Measurements from ENCODE around the gene PTPN4. TPM values are rescaled to one million over a fixed set of nuclear protein-coding genes. Genes with fewer than 3 reads are reported as not detected.

PTPN4 gene
- total RNA-seq, 2 donors from 2014 or later: 12.2 to 21.1 TPM

DNA sequence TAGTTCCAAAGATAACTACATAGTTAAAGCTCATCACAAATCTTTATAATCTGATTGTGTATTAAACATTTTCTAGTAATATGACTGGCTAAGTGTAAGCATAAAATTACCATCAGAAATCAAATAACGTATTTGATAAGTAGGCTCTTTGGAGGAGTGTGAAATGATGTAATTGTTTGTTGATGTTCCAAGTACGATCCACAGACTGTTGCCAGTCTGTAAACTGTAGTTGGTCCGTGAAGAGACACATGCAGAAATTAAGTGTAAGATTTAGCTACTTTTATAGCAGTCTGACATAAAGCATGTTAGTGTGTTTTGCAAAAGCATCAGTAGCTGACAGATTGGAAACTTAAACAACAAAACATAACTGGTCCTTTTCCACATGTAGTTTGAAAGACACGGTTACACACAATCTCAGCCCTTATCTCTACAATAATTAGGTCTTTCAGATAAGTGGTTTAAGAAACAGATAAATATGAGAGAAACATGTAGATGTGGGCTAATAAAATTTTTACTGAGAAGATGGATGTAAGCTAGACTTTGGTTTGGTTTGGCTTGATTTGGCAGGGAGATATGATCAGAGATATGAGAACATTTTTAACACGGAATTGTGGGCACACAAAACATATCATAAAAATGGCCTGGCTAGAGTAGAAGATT lies 138.1 kb downstream of the PTPN4 start:
- Histone ChIP-seq H3K9me3 (no peaks in the 10 kb centered on the region), H3K27ac (no peak overlapping the region), H3K4me1 (no peaks in the 10 kb centered on the region), H3K36me3 (replicated peaks in 1 of 2; ENCODE audit: insufficient read depth in 1 of 2, low read depth in 2 of 2) (peaks cover 0 to 2% of the 10 kb centered on the region in 2 donors), H3K4me3 (no peak overlapping the region), H3K27me3 (no peaks in the 10 kb centered on the region)
- 71 to 75% methylated on average over 5 of the region's 5 CpGs for WGBS, 2 donors
- no peak for TF ChIP-seq POLR2A (IDR thresholded peaks at IDR 0.05)
- TF ChIP-seq, protein P1, sequence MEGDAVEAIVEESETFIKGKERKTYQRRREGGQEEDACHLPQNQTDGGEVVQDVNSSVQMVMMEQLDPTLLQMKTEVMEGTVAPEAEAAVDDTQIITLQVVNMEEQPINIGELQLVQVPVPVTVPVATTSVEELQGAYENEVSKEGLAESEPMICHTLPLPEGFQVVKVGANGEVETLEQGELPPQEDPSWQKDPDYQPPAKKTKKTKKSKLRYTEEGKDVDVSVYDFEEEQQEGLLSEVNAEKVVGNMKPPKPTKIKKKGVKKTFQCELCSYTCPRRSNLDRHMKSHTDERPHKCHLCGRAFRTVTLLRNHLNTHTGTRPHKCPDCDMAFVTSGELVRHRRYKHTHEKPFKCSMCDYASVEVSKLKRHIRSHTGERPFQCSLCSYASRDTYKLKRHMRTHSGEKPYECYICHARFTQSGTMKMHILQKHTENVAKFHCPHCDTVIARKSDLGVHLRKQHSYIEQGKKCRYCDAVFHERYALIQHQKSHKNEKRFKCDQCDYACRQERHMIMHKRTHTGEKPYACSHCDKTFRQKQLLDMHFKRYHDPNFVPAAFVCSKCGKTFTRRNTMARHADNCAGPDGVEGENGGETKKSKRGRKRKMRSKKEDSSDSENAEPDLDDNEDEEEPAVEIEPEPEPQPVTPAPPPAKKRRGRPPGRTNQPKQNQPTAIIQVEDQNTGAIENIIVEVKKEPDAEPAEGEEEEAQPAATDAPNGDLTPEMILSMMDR (IDR thresholded peaks at IDR 0.05): no peak
- ATAC-seq (no peak), DNase-seq (no peak)
- intact Hi-C loops (cut with DNase I): no loop called here

GRCh38 chr2:119901013-119901412 lies 141.3 kb downstream of the PTPN4 start:
- Histone ChIP-seq H3K27me3 (no peaks in the 10 kb centered on the region), H3K4me1 (no peaks in the 10 kb centered on the region), H3K36me3 (replicated peaks in 1 of 2; ENCODE audit: insufficient read depth in 1 of 2, low read depth in 2 of 2) (peaks cover 0 to 5% of the 10 kb centered on the region in 2 donors), H3K27ac (no peak overlapping the region), H3K9me3 (no peaks in the 10 kb centered on the region), H3K4me3 (no peak overlapping the region)
- ATAC-seq (no peak), DNase-seq (no peak)
- intact Hi-C loops (cut with DNase I): no loop called here
- TF ChIP-seq, protein P1 (IDR thresholded peaks at IDR 0.05): no peak
- no peak for TF ChIP-seq POLR2A (IDR thresholded peaks at IDR 0.05)
- WGBS, 2 donors: 86 to 96% methylated on average over 2 of the region's 2 CpGs

DNA sequence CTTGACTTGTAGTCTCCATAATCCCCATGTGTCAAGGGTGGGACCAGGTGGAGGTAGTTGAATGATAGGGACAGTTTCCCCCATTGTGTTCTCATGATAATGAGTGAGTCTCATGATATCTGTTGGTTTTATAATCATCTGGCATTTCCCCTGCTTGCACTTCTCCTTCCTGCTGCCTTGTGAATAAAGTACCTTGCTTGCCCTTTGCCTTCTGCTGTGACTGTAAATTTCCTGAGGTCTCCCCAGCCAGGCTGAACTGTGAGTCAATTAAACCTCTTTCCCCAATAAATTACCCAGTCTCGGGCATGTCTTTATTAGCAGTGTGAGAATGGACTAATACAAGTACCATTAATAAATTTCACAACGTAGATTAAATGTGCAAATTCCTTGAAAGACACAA lies 150.8 kb downstream of the PTPN4 start:
- ATAC-seq: no peak
- no peaks in the 10 kb centered on the region for H3K9me3 ChIP-seq
- intact Hi-C loops (cut with DNase I): no loop called here
- 92% methylated on average over 2 of the region's 2 CpGs for WGBS, 2 donors
- no peaks in the 10 kb centered on the region for H3K4me1 ChIP-seq
- TF ChIP-seq, protein P1 (IDR thresholded peaks at IDR 0.05): no peak
- TF ChIP-seq POLR2A (IDR thresholded peaks at IDR 0.05): no peak
- no peak for DNase-seq
- H3K36me3 ChIP-seq (replicated peaks in 1 of 2; ENCODE audit: insufficient read depth in 1 of 2, low read depth in 2 of 2): no peaks in the 10 kb centered on the region
- no peak overlapping the region for H3K4me3 ChIP-seq
- no peaks in the 10 kb centered on the region for H3K27me3 ChIP-seq
- H3K27ac ChIP-seq: no peak overlapping the region

DNA sequence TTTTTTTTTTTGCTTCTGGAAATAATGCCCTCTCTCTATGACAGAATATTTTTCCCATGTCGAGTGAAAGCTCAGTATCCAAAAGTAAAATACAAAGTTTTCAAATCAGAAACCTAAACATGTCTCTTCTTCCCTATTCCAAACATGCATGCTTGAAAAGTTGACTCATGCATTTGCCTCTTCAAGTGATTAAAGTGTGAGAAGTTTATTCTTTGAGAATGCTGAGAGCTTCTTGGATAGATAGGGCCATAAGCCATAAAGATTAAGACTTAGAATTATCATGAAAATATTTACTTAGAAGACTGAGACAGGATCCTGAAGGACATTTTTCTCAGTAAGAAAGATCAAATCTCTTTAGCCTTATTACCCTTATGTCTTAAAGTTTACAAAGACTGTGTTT lies 154.5 kb downstream of the PTPN4 start:
- DNase-seq (no peak), ATAC-seq (no peak)
- Histone ChIP-seq H3K27ac (no peak overlapping the region), H3K36me3 (replicated peaks in 1 of 2; ENCODE audit: insufficient read depth in 1 of 2, low read depth in 2 of 2) (no peaks in the 10 kb centered on the region), H3K27me3 (no peaks in the 10 kb centered on the region), H3K9me3 (no peaks in the 10 kb centered on the region), H3K4me1 (no peaks in the 10 kb centered on the region), H3K4me3 (no peak overlapping the region)
- TF ChIP-seq, protein P1 (IDR thresholded peaks at IDR 0.05): no peak
- no peak for TF ChIP-seq POLR2A (IDR thresholded peaks at IDR 0.05)
- WGBS, 2 donors: 86 to 97% methylated on average over 1 of the region's 1 CpG
- intact Hi-C loops (cut with DNase I): no loop called here

- no peak for ATAC-seq
- H3K27me3 ChIP-seq: no peaks in the 10 kb centered on the region
- no peaks in the 10 kb centered on the region for H3K9me3 ChIP-seq
- H3K36me3 ChIP-seq (replicated peaks in 1 of 2; ENCODE audit: insufficient read depth in 1 of 2, low read depth in 2 of 2): no peaks in the 10 kb centered on the region
- intact Hi-C loops (cut with DNase I): no loop called here
- DNase-seq: no peak
- no peak overlapping the region for H3K27ac ChIP-seq
- no peak for TF ChIP-seq POLR2A (IDR thresholded peaks at IDR 0.05)
- TF ChIP-seq, protein P1 (IDR thresholded peaks at IDR 0.05): no peak
- no peaks in the 10 kb centered on the region for H3K4me1 ChIP-seq
- no peak overlapping the region for H3K4me3 ChIP-seq
- WGBS, 2 donors: 90 to 97% methylated on average over 1 of the region's 1 CpG
Observed at GRCh38 chr2:119921825-119922224, 162.1 kb downstream of the PTPN4 start.

Measured in body of pancreas (tissue), 4 donors.